Measurements from ENCODE around the gene HOXB2. TPM values are rescaled to one million over a fixed set of nuclear protein-coding genes. Genes with fewer than 3 reads are reported as not detected.

HOXB2 gene
- total RNA-seq, 1 experiment from 2014 or later: 0.31 TPM

DNA sequence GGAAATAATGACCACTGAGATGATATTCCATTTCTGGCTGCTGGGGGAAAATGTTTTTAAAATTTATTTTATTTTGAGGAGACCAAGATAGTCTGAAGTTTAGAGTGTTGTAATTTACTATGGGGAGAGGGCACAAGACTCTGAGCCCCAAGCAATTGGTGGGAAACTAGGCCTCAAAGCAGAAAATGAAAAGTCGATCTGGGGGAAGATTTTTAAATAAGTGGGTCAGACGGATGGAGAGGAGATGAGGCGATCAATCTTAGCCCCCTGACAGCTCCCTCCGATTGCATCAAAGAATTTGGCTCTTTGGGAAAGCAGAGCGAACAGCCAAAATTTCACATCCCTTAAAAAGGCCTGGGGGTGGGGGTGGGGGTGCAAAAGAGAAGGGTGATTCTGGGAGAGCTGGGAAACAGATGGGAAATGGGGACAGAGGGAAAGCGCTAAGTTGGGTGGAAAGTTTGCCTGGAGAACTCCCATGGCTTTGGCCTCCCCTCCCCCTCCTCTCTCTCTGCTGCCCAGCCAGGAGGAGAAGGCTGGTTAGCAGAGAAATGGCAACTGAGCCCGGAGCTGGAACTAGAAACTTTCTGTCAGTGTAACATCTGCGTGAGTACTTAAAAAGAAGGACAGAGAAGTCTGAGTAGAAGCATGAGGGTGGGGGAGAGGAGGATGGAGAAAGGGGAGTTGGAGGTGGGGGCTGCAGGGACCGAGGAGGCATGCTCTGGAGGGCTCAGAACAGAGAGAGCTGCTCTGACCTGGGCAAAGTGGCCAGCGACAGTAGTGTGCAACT is 1.4 kb upstream of the HOXB2 start:
- BruUV-seq (replicated peaks): no TSS peak
- DNase-seq: no peak
- Histone ChIP-seq H3K27ac (no peak overlapping the region), H3K36me3 (ENCODE audit: low read depth) (no peaks in the 10 kb centered on the region), H3K4me3 (no peak overlapping the region), H3K9me3 (ENCODE audit: insufficient read depth, low read depth) (no peaks in the 10 kb centered on the region), H4K20me1 (ENCODE audit: insufficient read depth) (no peaks in the 10 kb centered on the region), H3K27me3 (ENCODE audit: insufficient read depth, low read depth) (no peaks in the 10 kb centered on the region), H3K4me2 (no peak overlapping the region), H3F3A (ENCODE audit: insufficient read depth, low read depth) (peaks cover 7% of the 10 kb centered on the region; the same call in 1 of the 2 replicates), H3K79me2 (ENCODE audit: low read depth) (no peaks in the 10 kb centered on the region), H3K9me2 (ENCODE audit: insufficient read depth) (no peaks in the 10 kb centered on the region), H2AFZ (no peak overlapping the region), H3K4me1 (replicated peaks; ENCODE audit: insufficient read depth) (no peaks in the 10 kb centered on the region)
- ChIA-PET POLR2A (ENCODE audit: unreplicated experiment) (interaction anchor here (0.6 to 0.7 kb wide), 2 partner anchors 63 to 266 kb away, joined by 3 to 13 read pairs; no protein-coding TSS in a partner anchor), CTCF (no interaction called here)
- no peak for TF ChIP-seq EZH2 (IDR thresholded peaks at IDR 0.05; ENCODE audit: low read depth)
- TF ChIP-seq, protein P1, sequence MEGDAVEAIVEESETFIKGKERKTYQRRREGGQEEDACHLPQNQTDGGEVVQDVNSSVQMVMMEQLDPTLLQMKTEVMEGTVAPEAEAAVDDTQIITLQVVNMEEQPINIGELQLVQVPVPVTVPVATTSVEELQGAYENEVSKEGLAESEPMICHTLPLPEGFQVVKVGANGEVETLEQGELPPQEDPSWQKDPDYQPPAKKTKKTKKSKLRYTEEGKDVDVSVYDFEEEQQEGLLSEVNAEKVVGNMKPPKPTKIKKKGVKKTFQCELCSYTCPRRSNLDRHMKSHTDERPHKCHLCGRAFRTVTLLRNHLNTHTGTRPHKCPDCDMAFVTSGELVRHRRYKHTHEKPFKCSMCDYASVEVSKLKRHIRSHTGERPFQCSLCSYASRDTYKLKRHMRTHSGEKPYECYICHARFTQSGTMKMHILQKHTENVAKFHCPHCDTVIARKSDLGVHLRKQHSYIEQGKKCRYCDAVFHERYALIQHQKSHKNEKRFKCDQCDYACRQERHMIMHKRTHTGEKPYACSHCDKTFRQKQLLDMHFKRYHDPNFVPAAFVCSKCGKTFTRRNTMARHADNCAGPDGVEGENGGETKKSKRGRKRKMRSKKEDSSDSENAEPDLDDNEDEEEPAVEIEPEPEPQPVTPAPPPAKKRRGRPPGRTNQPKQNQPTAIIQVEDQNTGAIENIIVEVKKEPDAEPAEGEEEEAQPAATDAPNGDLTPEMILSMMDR (conservative IDR thresholded peaks at IDR 0.05): no peak
- intact Hi-C loops (cut with micrococcal nuclease; ENCODE audit: unreplicated experiment): no loop called here

DNA sequence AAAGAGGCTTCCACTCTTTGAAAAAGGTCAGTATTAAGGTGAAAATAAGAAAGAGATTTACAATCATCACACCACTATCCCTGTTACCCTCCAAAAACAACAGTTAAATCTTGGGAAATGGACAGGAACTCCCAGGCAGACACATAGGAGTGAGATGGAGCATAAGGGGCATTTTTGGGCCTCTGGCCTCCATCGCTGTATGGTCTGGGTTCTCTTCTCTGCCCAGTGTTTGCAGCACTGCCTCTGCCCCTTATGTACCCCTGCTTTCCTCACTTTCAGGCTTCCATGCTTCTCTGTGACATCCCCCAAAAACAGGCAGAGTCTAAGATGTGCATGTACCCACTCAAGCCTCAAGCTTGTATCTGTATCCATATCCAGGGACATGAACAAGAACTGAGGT is 630 bp upstream of the HOXB2 start:
- BruUV-seq (replicated peaks): no TSS peak
- no peaks in the 10 kb centered on the region for H3K36me3 ChIP-seq (ENCODE audit: low read depth)
- H3K79me2 ChIP-seq (ENCODE audit: low read depth): no peaks in the 10 kb centered on the region
- H3K9me2 ChIP-seq (ENCODE audit: insufficient read depth): no peaks in the 10 kb centered on the region
- no peaks in the 10 kb centered on the region for H3K27me3 ChIP-seq (ENCODE audit: insufficient read depth, low read depth)
- peaks cover 7% of the 10 kb centered on the region; the same call in 1 of the 2 replicates for H3F3A ChIP-seq (ENCODE audit: insufficient read depth, low read depth)
- no peak overlapping the region for H3K27ac ChIP-seq
- intact Hi-C loops (cut with micrococcal nuclease; ENCODE audit: unreplicated experiment): no loop called here
- no peak overlapping the region for H3K4me2 ChIP-seq
- no peaks in the 10 kb centered on the region for H4K20me1 ChIP-seq (ENCODE audit: insufficient read depth)
- no peaks in the 10 kb centered on the region for H3K4me1 ChIP-seq (replicated peaks; ENCODE audit: insufficient read depth)
- ChIA-PET POLR2A (ENCODE audit: unreplicated experiment) (no interaction called here), CTCF (no interaction called here)
- H3K4me3 ChIP-seq: no peak overlapping the region
- no peak overlapping the region for H2AFZ ChIP-seq
- H3K9me3 ChIP-seq (ENCODE audit: insufficient read depth, low read depth): no peaks in the 10 kb centered on the region
- DNase-seq: no peak
- TF ChIP-seq, protein P1 (conservative IDR thresholded peaks at IDR 0.05): no peak
- no peak for TF ChIP-seq EZH2 (IDR thresholded peaks at IDR 0.05; ENCODE audit: low read depth)

DNA sequence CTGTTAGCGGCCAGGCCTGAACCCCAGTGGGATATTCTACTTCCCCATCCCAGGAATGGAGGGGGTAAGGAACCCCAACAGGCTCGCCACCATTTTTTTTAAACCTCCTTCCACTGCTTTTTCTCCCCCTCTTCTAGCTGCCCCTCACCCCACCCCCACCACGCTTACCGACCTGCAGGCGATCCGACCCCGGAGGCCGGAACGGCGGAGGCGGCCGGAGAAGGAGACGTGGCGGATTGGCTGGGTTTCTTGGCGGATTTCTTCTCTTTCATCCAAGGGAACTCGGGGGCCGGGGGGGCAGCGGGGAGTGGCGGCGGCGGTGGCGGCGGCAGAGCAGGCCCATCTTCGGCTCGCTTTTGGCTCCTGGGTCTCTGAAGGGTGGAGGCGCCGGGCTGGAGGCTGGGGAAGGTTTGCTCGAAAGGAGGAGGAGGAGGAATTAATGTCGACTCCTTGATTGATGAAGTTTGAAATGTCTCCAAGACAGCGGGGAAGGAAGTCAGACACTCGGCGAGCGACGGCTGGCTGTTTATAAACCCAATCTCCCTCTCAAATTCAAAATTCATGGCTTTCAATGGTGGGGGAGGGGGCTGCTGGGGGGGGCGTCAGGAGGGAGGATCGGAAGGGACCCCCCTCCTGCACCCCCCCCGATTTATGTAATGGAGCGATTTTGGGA is 424 bp downstream of the HOXB2 start:
- H3K4me2 ChIP-seq: no peak overlapping the region
- peaks cover 7% of the 10 kb centered on the region; the same call in 1 of the 2 replicates for H3F3A ChIP-seq (ENCODE audit: insufficient read depth, low read depth)
- intact Hi-C loops (cut with micrococcal nuclease; ENCODE audit: unreplicated experiment): no loop called here
- H3K36me3 ChIP-seq (ENCODE audit: low read depth): no peaks in the 10 kb centered on the region
- ChIA-PET CTCF (no interaction called here), POLR2A (ENCODE audit: unreplicated experiment) (no interaction called here)
- H3K27ac ChIP-seq: no peak overlapping the region
- no peaks in the 10 kb centered on the region for H3K9me3 ChIP-seq (ENCODE audit: insufficient read depth, low read depth)
- no peaks in the 10 kb centered on the region for H3K9me2 ChIP-seq (ENCODE audit: insufficient read depth)
- no peak overlapping the region for H3K4me3 ChIP-seq
- DNase-seq: no peak
- H3K27me3 ChIP-seq (ENCODE audit: insufficient read depth, low read depth): no peaks in the 10 kb centered on the region
- H3K79me2 ChIP-seq (ENCODE audit: low read depth): no peaks in the 10 kb centered on the region
- H4K20me1 ChIP-seq (ENCODE audit: insufficient read depth): no peaks in the 10 kb centered on the region
- TF ChIP-seq, protein P1 (conservative IDR thresholded peaks at IDR 0.05): no peak
- no peak for TF ChIP-seq EZH2 (IDR thresholded peaks at IDR 0.05; ENCODE audit: low read depth)
- no peaks in the 10 kb centered on the region for H3K4me1 ChIP-seq (replicated peaks; ENCODE audit: insufficient read depth)
- no peak overlapping the region for H2AFZ ChIP-seq
- no TSS peak for BruUV-seq (replicated peaks)
